ENCODE results near the gene GPR65.

Gene GPR65

DNA sequence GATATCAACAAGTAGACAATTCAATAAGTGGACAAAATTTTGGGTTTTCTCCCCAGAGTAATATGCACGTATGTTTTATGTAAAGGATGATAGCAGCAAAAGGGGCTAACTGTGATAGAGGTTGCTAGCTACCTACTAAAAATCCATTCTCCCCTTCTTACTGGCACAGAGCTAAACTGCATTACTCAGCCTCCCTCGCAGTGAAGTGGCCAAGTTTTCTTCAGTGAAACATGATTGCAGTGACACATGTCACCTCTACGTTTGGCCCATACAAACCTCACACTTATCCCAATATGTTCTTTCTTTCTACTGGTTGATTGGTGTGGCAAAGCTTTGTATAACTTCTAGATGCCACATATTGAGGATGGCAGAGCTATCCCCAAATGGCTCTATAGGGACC lies 34.3 kb downstream of the GPR65 start:
- DNase-seq (ENCODE audit: low read depth, low spot score), result no peak

DNA sequence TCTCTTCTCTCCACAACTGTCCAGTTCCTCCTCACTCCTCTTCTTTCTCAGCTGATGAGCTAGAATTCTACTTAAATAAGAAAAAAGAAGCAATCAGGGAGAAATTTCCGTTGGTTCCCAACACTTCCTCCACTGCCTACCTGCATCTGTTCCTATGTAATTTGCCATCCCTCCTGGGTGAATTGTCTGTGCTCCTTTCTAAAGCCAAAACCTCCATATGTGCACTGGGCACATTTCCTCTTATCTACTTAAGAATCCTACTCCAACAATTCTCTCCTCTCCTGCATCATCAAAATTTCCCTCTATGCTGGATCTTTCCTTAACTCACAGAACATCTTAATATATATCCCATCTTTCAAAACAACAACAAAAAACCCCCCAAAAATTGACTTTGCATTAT lies 35.2 kb downstream of the GPR65 start:
- no peak for DNase-seq (ENCODE audit: low read depth, low spot score)

DNA sequence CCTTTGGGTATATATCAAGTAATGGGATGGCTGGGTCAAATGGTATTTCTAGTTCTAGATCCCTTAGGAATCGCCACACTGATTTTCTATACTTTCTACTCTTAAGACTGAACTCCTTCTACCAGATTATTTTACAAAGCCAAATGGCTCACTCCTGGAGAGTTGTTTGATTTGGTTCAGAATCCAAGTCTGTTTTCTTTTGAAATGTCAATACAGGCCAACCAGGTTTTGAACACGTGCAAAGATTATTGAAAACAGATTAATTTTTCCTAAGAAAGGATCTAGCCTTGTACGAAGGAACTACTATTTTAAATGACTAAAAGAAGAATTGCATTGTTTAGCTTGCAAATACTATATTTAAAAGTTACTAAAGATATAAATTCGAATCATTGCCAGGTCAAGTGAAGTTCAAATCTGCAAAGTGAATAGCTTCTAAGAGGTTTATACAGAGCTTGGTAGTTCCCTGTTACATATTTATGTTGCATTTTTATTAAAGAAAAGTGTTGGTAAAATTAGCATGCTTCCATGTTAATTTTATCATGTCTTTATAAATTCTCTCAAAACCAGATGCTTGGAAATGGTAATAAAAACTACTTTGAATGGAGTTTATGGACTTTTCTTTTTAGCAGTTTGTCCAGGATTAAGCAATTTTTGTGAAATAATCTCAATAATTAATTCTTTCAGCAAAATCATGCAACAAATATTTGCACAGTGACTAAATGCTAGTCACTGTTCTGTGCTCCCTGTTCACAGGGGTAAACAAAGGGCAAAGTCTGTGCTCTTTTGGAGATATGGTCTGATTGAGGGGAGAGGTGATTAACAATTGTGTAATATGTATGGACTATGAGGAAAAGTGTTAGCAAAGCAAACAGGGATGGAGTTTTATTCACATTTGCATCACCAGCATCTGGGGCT lies 38.9 kb downstream of the GPR65 start:
- DNase-seq (ENCODE audit: low read depth, low spot score), result no peak

- no peak for DNase-seq (ENCODE audit: low read depth, low spot score)
Measured at GRCh38 chr14:88044444-88044758, 39.5 kb downstream of the GPR65 start.

DNA sequence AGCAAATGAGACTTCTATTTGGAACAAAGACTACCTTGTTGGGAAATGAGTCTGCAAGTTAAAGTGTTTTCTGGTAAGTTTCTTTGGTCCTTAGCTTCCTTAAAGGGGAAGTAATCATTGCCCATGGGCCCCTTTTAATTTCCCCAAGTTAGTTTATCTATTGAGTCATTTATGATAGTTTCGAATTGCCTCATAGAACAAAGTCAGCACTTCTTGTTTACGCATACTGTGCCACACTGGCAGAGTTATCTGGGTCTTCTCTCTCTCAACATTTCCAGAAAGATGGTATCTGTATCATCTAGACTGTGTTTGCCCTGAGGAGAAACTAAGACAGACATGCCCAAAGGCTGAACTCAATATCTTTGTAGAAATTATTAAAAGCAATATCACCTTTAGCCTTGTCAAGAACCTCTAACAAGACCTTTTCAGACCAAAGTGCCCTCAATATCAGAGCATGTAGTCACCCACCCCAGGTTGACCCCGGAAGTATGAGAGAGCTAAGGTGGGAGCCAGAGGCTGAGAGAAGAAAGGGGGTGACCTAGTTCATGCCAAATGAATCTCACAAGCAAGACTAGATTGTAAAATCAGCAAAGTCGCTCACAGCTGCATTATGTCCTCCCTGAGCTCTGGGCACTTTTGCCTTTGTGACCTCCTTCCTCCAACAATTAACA lies 40.0 kb downstream of the GPR65 start:
- no peak for DNase-seq (ENCODE audit: low read depth, low spot score)

DNA sequence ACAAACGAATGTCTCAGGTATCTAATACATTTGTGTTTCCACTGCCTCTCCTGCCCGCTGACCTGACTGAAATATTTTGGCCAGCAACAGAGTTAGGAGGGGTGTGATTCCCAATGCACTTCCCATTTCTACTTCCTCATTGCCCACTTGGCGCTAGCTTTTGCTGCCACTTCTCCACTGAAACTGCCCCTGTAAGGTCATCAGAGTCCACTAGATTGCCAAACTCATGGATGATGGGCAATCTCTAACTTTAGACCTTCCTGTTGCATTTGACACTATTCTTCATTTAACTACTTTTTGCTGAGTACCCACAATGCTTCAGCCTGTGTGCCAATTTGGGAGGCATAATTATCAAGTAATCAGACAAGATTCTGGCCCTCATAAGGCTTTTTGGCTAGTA lies 40.8 kb downstream of the GPR65 start:
- no peak for DNase-seq (ENCODE audit: low read depth, low spot score)

GRCh38 chr14:88048351-88048750 lies 43.4 kb downstream of the GPR65 start:
- no peak for DNase-seq (ENCODE audit: low read depth, low spot score)

DNA sequence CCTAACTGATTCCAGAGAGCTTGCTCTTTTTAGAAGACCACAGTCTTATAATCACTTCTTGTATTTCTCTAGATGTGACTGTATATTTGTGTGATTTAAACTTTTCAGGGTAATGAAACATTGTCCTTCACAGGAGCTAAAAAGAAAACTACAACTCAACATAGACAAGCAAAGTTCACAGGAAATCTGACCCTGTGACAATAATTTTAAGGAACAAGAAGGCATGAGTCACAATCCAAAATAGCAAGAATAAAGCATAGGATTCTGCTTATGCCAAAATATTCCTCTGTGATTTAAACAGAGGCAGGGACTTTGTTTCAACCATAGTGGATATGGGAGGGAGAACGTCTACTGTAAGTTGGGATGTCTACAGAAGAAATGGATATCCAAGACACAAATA lies 44.3 kb downstream of the GPR65 start:
- no peak for DNase-seq (ENCODE audit: low read depth, low spot score)

GRCh38 chr14:88049936-88050335 lies 45.0 kb downstream of the GPR65 start:
- no peak for DNase-seq (ENCODE audit: low read depth, low spot score)

DNA sequence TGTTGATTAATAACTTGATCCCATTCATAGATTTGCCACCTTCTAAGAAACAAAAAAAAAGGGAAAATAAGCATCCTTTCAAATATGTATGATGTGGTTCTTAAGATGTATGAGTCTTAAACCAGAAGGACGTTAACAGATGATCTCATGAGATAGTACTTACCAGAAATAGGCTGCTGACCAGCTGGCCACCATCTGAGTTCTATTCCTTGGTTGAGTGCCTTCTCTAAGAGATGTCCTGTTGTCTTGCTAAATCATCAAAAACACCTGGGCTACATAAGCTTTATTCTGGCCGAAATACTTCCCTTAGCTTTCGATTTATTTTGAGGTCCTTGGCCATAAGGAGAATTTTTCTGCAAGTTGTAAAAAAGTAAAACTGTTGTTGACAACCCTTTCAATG lies 55.6 kb downstream of the GPR65 start:
- DNase-seq (ENCODE audit: low read depth, low spot score), result no peak

DNA sequence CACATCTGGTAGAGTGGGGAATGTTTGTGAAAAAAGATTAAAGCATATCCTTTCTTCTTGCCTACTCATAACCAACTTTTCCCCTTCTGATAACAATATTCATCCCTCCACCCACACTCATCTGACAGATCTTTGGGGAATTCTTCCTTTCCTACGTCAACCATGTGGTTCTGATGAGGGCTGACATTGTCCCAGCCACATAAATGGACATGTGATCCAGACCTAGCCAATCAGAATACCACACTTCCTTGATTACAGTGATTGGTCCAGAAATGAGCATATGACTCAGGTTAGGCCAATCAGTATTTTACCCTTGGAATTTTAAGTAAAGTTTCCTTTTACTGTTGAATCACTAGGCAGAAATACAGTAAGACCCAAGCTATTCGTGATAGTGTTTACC lies 58.9 kb downstream of the GPR65 start:
- no peak for DNase-seq (ENCODE audit: low read depth, low spot score)

Data from ELF-1 (cell line).